ENCODE results near the gene TAPT1. TPM values are rescaled to one million over a fixed set of nuclear protein-coding genes. Genes with fewer than 3 reads are reported as not detected.

Gene TAPT1
- total RNA-seq, 2 experiments from 2014 or later = 32.6 to 34.4 TPM

DNA sequence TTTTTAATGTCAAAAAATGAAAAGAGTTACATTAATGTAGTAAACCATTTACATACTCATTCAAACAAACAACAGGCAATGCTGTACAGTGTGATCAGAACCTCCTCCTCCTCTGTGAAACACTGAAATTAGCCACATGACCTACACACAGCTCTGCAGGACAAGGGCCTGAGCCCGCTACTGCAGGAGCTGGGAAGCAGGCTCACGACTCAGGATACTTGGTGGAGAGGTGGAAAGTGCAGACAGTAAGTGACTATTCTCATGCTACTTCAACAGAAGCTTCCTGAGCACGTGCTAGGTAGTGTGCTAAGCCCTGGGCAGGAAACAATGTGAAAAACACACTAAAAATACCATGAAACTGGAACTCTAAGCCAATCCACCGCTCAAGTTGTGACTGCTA is 56.8 kb downstream of the TAPT1 start:
- Mint-ChIP-seq H3K4me3 (no peak overlapping the region), H3K36me3 (ENCODE audit: low read depth) (peaks cover 33% of the 10 kb centered on the region), H3K27me3 (no peaks in the 10 kb centered on the region), H3K27ac (no peak overlapping the region), H3K9me3 (ENCODE audit: low read depth) (no peaks in the 10 kb centered on the region), H3K4me1 (no peaks in the 10 kb centered on the region)
- POLR2A ChIA-PET = no interaction called here
- CTCF ChIA-PET = no interaction called here
- no peak for ATAC-seq
- no peak for DNase-seq
- intact Hi-C loops (cut with DNase I, micrococcal nuclease) = no loop called here

DNA sequence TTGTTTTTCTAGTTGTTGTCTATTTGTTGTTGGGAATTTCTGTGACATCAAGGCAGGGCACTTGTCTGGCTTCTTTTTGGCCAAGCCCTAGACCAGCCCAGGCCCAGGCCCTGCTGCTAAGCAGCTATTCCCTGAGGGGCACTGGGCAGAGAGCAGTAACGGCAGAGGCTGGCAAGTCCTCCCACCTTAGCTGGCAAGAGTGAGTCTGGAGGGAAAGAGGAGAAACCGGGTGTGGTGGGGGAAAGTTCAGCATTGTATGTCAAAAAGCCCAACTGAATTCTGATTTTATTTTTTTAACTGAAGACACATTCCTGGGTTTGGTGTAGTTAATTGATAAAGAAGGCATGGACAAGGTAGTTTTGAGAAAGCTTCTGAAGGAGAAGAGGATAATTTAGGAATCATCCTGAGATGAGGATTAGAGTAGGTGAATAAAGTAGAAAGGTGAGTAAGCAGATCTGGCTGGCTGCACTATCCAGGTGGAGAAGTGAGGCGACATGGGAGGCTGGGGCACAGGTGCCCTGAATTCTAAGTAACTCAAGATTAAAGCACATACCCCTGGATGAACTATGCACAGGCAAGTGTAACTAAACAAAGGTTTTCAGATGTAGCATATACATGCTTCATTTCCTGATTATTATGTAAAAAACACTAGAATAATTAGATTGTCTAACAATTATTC is 57.4 kb downstream of the TAPT1 start:
- H3K4me3 Mint-ChIP-seq = no peak overlapping the region
- H3K27me3 Mint-ChIP-seq = no peaks in the 10 kb centered on the region
- intact Hi-C loops (cut with DNase I, micrococcal nuclease) = no loop called here
- peak overlapping the region; percentile 5 for H3K27ac Mint-ChIP-seq
- peaks cover 34% of the 10 kb centered on the region for H3K36me3 Mint-ChIP-seq (ENCODE audit: low read depth)
- H3K4me1 Mint-ChIP-seq = no peaks in the 10 kb centered on the region
- DNase-seq = no peak
- ChIA-PET CTCF (no interaction called here), POLR2A (no interaction called here)
- no peaks in the 10 kb centered on the region for H3K9me3 Mint-ChIP-seq (ENCODE audit: low read depth)
- no peak for ATAC-seq

DNA sequence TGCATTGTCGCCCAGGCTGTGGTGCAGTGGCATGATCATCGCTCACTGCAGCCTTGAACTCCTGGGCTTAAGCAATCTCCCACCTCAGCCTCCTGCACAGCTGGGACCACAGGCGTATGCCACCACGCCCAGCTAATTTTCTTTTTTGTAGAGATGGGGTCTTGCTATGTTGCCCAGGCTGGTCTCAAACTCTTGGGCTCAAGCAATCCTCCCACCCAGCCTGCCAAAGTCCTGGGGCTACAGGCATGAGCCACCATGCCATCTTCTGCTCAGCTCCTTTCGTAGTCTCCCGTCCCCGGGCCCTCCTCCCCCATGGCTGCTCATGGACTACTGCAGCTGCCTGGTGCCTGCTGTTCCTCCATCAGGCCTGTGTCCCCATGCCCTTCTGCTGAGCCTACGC is 58.1 kb downstream of the TAPT1 start:
- H3K27ac Mint-ChIP-seq = peak overlapping the region; percentile 5
- ChIA-PET POLR2A (no interaction called here), CTCF (no interaction called here)
- intact Hi-C loops (cut with DNase I, micrococcal nuclease) = no loop called here
- H3K36me3 Mint-ChIP-seq (ENCODE audit: low read depth) = peaks cover 36% of the 10 kb centered on the region
- no peak overlapping the region for H3K4me3 Mint-ChIP-seq
- no peaks in the 10 kb centered on the region for H3K27me3 Mint-ChIP-seq
- no peaks in the 10 kb centered on the region for H3K4me1 Mint-ChIP-seq
- DNase-seq (no peak), ATAC-seq (no peak)
- H3K9me3 Mint-ChIP-seq (ENCODE audit: low read depth) = no peaks in the 10 kb centered on the region

DNA sequence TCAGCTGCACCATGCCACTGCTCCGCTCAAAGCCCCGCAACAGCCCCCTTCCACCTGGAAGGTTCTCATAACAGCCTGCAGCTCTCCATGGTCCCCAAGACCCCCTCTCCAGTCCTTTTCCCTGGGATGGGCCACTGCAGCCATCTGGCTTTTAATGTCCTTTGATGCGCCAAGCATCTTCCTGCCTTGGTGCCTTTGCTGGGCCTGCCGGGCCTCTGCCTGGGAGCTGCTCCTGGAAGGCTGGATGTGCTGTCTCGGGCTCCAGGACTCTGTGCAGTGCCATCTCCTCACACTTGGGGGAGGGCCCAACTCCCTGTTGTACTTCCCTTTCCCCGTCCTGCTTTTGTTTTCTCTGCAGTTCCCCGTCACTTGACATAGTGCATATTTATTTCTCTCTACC is 60.3 kb downstream of the TAPT1 start:
- Mint-ChIP-seq H3K27me3 (no peaks in the 10 kb centered on the region), H3K36me3 (ENCODE audit: low read depth) (peaks cover 48% of the 10 kb centered on the region)
- POLR2A ChIA-PET = no interaction called here

DNA sequence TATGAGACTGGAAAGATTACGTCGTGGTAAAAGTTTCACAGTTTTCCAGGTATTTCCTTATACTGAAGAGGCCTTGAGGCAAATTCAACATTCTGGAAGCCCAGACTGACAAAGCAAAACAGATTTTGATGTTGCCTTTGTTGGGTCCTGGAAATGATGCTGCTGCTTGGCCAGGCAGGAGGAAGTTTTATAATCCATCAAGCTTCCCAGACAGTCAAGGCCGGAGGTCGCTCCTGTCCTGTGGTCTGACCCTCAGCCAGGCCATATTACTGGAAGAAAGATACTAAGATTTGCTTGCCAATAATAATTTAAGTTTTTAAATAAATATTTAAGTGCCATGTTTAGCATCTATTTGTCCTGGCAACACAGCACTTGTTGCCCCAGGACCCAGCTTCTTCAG is 63.4 kb downstream of the TAPT1 start:
- DNase-seq = no peak
- H3K27me3 Mint-ChIP-seq = no peaks in the 10 kb centered on the region
- peaks cover 35% of the 10 kb centered on the region for H3K36me3 Mint-ChIP-seq (ENCODE audit: low read depth)
- no peaks in the 10 kb centered on the region for H3K9me3 Mint-ChIP-seq (ENCODE audit: low read depth)
- ATAC-seq = no peak
- intact Hi-C loops (cut with DNase I, micrococcal nuclease) = no loop called here
- H3K27ac Mint-ChIP-seq = no peak overlapping the region
- no peaks in the 10 kb centered on the region for H3K4me1 Mint-ChIP-seq
- CTCF ChIA-PET = no interaction called here
- POLR2A ChIA-PET = no interaction called here
- H3K4me3 Mint-ChIP-seq = no peak overlapping the region

More for the DNA sequence above, 60.3 kb downstream of the TAPT1 start:
- CTCF ChIA-PET = interaction anchor here (0.5 to 0.8 kb wide), 3 partner anchors 23 to 57 kb away, joined by 3 to 4 read pairs (median 3); no protein-coding TSS in a partner anchor
- H3K27ac Mint-ChIP-seq = peak overlapping the region; percentile 3
- intact Hi-C loops (cut with DNase I, micrococcal nuclease) = no loop called here
- H3K9me3 Mint-ChIP-seq (ENCODE audit: low read depth) = no peaks in the 10 kb centered on the region
- DNase-seq (no peak), ATAC-seq (no peak)
- no peak overlapping the region for H3K4me3 Mint-ChIP-seq
- H3K4me1 Mint-ChIP-seq = no peaks in the 10 kb centered on the region

DNA sequence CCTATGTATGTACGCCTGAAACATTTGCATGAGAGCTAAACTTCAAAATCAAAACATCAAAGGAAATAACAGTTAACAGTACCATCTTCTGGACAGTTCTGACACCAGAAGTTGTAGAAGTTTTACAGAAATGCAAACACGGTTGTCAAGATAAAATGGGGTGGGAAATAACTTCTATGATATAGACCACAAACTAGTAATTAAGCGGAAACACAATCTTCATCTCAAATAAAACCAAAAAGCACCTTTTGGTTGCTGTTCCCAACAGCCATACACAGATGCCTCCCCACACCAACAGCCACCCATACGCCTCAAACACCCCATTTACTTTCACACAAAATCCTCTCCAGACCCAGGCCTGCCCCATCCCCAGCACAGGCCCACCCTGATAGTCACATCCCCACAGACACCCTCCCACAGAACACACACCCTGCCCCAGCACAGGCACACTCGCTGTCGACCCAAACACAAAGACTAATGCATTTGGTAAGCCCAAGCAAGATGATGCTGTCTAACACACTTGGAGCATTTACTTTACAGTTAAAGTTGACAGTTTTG is 64.3 kb downstream of the TAPT1 start:
- ChIA-PET CTCF (interaction anchor here (0.9 kb wide), 1 partner anchor 37 kb away, joined by 4 read pairs; no protein-coding TSS in a partner anchor), POLR2A (no interaction called here)
- no peak overlapping the region for H3K4me3 Mint-ChIP-seq
- H3K4me1 Mint-ChIP-seq = no peaks in the 10 kb centered on the region
- ATAC-seq (no peak), DNase-seq (no peak)
- peaks cover 33% of the 10 kb centered on the region for H3K36me3 Mint-ChIP-seq (ENCODE audit: low read depth)
- H3K9me3 Mint-ChIP-seq (ENCODE audit: low read depth) = no peaks in the 10 kb centered on the region
- H3K27ac Mint-ChIP-seq = peak overlapping the region; percentile 43
- H3K27me3 Mint-ChIP-seq = no peaks in the 10 kb centered on the region
- intact Hi-C loops (cut with DNase I, micrococcal nuclease) = no loop called here

DNA sequence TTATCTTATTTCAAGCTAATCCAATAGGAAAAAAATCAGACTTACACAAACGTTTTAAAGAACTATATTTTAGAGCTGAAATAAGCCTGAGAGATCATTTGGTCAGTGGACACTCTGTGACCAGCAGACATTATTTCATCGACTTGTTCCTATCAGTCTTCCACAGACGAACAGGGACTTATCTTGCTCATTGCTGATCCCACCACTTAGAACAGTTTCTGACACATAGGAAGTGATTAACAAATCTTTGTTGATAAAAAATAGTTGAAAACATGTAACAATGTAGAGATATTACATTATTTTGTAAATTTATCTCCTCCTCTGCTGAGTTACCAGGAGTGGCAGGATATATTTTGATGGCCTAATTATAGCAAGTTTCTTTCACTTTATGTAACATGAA is 65.8 kb downstream of the TAPT1 start:
- intact Hi-C loops (cut with DNase I, micrococcal nuclease) = no loop called here
- POLR2A ChIA-PET = interaction anchor here (0.5 kb wide), 1 partner anchor 61 kb away, joined by 3 read pairs; no protein-coding TSS in a partner anchor
- CTCF ChIA-PET = interaction anchor here (0.6 kb wide), 1 partner anchor 215 kb away, joined by 3 read pairs; no protein-coding TSS in a partner anchor
- no peaks in the 10 kb centered on the region for H3K27me3 Mint-ChIP-seq
- DNase-seq (no peak), ATAC-seq (no peak)
- no peaks in the 10 kb centered on the region for H3K9me3 Mint-ChIP-seq (ENCODE audit: low read depth)
- H3K4me3 Mint-ChIP-seq = no peak overlapping the region
- H3K4me1 Mint-ChIP-seq = no peaks in the 10 kb centered on the region
- peaks cover 22% of the 10 kb centered on the region for H3K36me3 Mint-ChIP-seq (ENCODE audit: low read depth)
- H3K27ac Mint-ChIP-seq = no peak overlapping the region

DNA sequence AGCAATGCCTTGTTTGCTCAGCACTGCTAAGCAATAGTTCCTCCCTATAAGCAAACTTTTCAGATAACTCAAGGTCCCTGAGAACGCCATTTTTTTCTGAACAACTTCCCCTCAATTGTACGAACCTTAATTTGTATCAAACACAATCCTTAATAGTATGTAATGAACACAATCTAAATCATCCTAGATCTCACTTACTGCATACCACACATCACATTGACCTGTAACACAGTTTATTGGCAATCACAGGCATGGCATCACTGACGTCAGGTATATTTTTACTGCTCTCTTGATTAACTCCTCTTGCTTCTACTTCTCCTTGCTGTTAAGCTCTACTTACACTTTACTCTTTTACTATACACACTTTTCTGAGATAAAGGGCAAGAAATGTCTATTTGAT is 67.0 kb downstream of the TAPT1 start:
- no peak for ATAC-seq
- CTCF ChIA-PET = interaction anchor here (1.3 kb wide), 1 partner anchor 15 kb away, joined by 4 read pairs; no protein-coding TSS in a partner anchor
- DNase-seq = no peak
- POLR2A ChIA-PET = no interaction called here
- Mint-ChIP-seq H3K4me3 (no peak overlapping the region), H3K9me3 (ENCODE audit: low read depth) (no peaks in the 10 kb centered on the region), H3K27me3 (no peaks in the 10 kb centered on the region), H3K36me3 (ENCODE audit: low read depth) (peaks cover 16% of the 10 kb centered on the region), H3K4me1 (no peaks in the 10 kb centered on the region), H3K27ac (no peak overlapping the region)
- intact Hi-C loops (cut with DNase I, micrococcal nuclease) = no loop called here

DNA sequence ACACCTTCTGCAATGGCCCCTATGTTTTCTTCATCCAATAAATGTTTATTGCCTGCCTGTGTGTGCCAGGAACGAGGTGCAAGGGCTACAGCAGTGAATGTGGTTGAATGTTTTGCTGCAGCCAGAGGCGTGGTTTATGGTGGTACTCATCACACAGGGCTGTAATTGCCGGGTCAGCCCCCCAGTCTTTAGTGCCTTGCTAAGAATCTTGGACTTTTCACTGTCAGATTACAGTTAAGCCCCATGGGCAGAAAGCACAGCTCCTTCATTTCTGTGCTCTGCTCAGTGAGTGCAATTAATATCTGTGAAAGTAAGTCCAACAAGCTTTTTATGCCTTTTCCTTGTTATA is 67.8 kb downstream of the TAPT1 start:
- Mint-ChIP-seq H3K36me3 (ENCODE audit: low read depth) (peaks cover 14% of the 10 kb centered on the region), H3K4me1 (no peaks in the 10 kb centered on the region), H3K9me3 (ENCODE audit: low read depth) (no peaks in the 10 kb centered on the region), H3K27ac (no peak overlapping the region), H3K27me3 (no peaks in the 10 kb centered on the region), H3K4me3 (no peak overlapping the region)
- DNase-seq = no peak
- intact Hi-C loops (cut with DNase I, micrococcal nuclease) = no loop called here
- POLR2A ChIA-PET = no interaction called here
- CTCF ChIA-PET = interaction anchor here (0.6 to 1.3 kb wide), 3 partner anchors 12 to 135 kb away, joined by 3 to 4 read pairs (median 4); no protein-coding TSS in a partner anchor
- no peak for ATAC-seq

DNA sequence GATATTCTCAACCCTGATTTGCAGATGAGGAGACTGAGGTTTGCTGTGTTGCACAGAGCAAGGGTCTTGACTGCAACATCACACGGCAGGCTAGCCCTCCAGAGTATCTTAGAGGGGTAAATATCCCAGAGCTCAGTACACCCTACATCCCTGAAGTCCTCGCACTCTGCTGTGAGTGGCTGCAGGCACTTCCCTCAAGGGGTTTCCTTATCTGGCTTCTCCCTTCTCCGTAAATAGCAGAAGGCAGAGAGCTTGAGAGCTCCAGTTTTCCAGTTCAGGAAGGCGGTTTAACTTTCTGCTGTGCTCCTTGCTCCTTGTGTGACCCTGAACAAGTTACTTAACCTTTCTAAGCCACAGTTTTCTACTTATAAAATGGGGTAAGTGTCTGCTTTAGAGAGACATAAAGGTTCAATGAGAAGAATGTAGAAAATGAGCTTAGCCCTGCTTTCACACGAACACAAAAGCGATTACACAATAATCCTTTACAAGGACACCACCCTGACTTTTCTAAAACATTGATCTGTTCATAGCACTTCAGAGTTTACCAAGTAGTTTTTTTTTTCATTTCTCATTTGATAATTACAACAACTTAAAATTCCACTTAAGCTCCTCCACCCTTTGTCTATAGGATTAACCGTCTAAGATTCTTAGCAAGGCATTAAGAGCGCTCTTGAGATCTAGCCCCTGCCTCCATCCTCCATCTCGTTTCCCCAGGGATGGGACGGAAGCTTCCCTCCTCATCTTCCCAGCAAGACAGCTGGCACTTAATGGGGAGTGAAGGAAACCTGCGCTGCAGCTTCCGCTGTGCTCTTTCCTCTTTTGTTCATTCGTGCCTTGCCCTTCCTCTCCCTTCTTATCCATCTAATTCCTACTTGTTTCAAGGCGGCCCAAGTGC is 68.4 kb downstream of the TAPT1 start:
- ChIA-PET CTCF (interaction anchor here (0.6 to 1.3 kb wide), 5 partner anchors 11 to 135 kb away, joined by 3 to 5 read pairs (median 4); no protein-coding TSS in a partner anchor), POLR2A (no interaction called here)
- H3K4me3 Mint-ChIP-seq = no peak overlapping the region
- no peak for ATAC-seq
- H3K4me1 Mint-ChIP-seq = no peaks in the 10 kb centered on the region
- intact Hi-C loops (cut with DNase I, micrococcal nuclease) = no loop called here
- H3K9me3 Mint-ChIP-seq (ENCODE audit: low read depth) = no peaks in the 10 kb centered on the region
- no peak for DNase-seq
- H3K36me3 Mint-ChIP-seq (ENCODE audit: low read depth) = peaks cover 12% of the 10 kb centered on the region
- no peak overlapping the region for H3K27ac Mint-ChIP-seq
- H3K27me3 Mint-ChIP-seq = no peaks in the 10 kb centered on the region

DNA sequence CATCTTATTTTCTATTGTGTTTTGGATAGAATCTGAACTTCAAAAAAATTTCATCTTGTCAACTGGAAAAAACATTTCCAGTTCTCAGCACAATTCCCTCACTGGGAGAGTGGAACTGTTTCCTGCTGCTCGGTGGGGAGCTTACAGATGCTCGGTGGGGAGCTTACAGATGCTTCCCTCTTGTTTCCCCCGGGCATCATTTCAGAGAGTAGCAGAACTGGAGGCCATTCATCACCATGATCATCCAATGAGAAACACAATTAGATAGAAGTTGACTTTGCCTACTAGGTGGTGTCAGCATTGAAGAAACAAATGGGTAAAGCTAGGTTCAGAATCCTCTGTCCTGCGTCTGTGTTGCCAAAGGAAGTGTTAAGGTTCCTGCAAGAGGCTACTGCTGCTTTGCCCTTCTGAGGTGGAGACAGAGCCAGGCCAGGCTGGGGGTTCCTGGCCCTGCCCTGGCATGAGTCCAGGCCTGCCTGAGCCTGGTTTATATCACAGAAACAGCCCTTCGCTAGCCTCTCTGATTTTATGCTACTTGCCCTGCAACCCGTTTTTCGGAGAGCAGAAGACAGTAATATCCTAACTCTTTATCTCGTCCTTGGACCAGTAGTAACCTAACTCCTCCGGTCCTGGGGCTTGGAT is 70.6 kb downstream of the TAPT1 start:
- Mint-ChIP-seq H3K27me3 (no peaks in the 10 kb centered on the region), H3K4me3 (no peak overlapping the region), H3K4me1 (no peaks in the 10 kb centered on the region), H3K36me3 (ENCODE audit: low read depth) (no peaks in the 10 kb centered on the region), H3K9me3 (ENCODE audit: low read depth) (no peaks in the 10 kb centered on the region), H3K27ac (no peak overlapping the region)
- ATAC-seq = no peak
- no peak for DNase-seq
- intact Hi-C loops (cut with DNase I, micrococcal nuclease) = no loop called here
- CTCF ChIA-PET = interaction anchor here (0.5 kb wide), 1 partner anchor 261 kb away, joined by 4 read pairs; no protein-coding TSS in a partner anchor
- POLR2A ChIA-PET = no interaction called here
